Astrocyte (in vitro differentiated cells and primary cell): ENCODE measurements around the gene CELF4.

Experiments used
- EZH2 ChIP-seq: IDR thresholded peaks from 2 replicates; pipeline ENCODE4 v1.6.1; 2012; ENCODE audit warnings: mild to moderate bottlenecking, low read length, inconsistent platforms; ENCODE audit not compliant: insufficient read depth
- TF ChIP-seq, protein P1 (sequence below): IDR thresholded peaks from 2 replicates; pipeline ENCODE4 v1.5.1; 2011; ENCODE audit warnings: low read depth, mild to moderate bottlenecking, inconsistent platforms, low read length, moderate library complexity; ENCODE audit not compliant: insufficient read depth

DNA sequence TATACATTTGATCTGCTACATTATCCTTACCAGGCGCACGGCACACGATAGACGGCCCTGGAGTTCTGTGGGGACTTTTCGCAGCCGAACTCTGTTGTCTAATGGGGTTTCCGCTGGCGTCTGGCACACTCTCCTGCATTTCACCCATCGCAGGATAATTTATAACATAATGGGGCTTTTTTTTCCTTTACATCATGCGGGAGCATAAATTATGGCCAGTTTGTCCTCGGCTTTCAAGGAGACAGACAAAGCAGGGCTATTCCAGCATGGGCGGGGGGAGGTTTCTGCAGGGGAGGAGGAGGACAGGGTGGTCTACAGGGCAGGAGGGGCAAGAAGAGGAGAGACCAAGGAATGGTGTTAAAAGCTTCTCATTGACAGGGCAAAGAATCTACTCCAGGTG is 279.8 kb downstream of the CELF4 start:
- TF ChIP-seq, protein P1, sequence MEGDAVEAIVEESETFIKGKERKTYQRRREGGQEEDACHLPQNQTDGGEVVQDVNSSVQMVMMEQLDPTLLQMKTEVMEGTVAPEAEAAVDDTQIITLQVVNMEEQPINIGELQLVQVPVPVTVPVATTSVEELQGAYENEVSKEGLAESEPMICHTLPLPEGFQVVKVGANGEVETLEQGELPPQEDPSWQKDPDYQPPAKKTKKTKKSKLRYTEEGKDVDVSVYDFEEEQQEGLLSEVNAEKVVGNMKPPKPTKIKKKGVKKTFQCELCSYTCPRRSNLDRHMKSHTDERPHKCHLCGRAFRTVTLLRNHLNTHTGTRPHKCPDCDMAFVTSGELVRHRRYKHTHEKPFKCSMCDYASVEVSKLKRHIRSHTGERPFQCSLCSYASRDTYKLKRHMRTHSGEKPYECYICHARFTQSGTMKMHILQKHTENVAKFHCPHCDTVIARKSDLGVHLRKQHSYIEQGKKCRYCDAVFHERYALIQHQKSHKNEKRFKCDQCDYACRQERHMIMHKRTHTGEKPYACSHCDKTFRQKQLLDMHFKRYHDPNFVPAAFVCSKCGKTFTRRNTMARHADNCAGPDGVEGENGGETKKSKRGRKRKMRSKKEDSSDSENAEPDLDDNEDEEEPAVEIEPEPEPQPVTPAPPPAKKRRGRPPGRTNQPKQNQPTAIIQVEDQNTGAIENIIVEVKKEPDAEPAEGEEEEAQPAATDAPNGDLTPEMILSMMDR, result no peak
- no peak for TF ChIP-seq EZH2
